A549 (cell line): ENCODE measurements around the gene SBK2. TPM values are rescaled to one million over a fixed set of nuclear protein-coding genes. Genes with fewer than 3 reads are reported as not detected.

Source experiments
- ATAC-seq, 2 experiments: fragments of 200-7000 bp in 1 of 2; fragments of >200 bp in 1 of 2; cut with Nextera tagmentation in 1 of 2; cut with Tn5 transposase in 1 of 2; 3 replicates each; pipeline versions ENCODE4 v1.8.0 to v1.9.1; 2018 to 2020; ENCODE audit warnings: mild to moderate bottlenecking in 1 of 2, moderate library complexity in 1 of 2
- CTCF ChIA-PET: fragments of 300-600 bp; sonication (Branson Sonifier 250); formaldehyde crosslinking; extraction: SDS; loops from one replicate; lab custom pipeline; 2021; ENCODE audit warnings: antibody characterized with exemption, inconsistent platforms; lab: Yijun Ruan, JAX
- POLR2A ChIA-PET: fragments of 350-600 bp; formaldehyde crosslinking; extraction: SDS; loops from one replicate; lab custom pipeline; 2021; ENCODE audit warnings: antibody characterized with exemption, inconsistent platforms; lab: Yijun Ruan, JAX
- DNase-seq, 2 experiments: peaks; one replicate each; pipeline versions ENCODE4 v3.0.0 to v3.0.0-alpha.2; 2011 to 2016; ENCODE audit warnings: low read depth in 1 of 2, low spot score in 1 of 2
- FAIRE-seq: peaks from 2 replicates; lab custom pipeline; 2011; peaks lifted over from hg19 to GRCh38; lab: Jason Lieb, UNC
- H3K27ac ChIP-seq, 2 experiments: fragments of >200 bp; sonication (Bioruptor Twin); formaldehyde crosslinking; 3 replicates each; pipeline ENCODE4 v1.5.1; 2016 to 2017
- H3K4me1 ChIP-seq: fragments of >200 bp; sonication (Bioruptor Twin); formaldehyde crosslinking; 3 replicates; pipeline ENCODE4 v1.6.1; 2016
- H3K4me2 ChIP-seq: fragments of >200 bp; sonication (Bioruptor Twin); formaldehyde crosslinking; 3 replicates; pipeline ENCODE4 v1.6.1; 2016
- H3K4me3 ChIP-seq: fragments of >200 bp; sonication (Bioruptor Twin); formaldehyde crosslinking; 3 replicates; pipeline ENCODE4 v1.5.1; 2016
- H3K9me3 ChIP-seq: fragments of >200 bp; sonication (Bioruptor Twin); formaldehyde crosslinking; 3 replicates; pipeline ENCODE4 v1.6.1; 2016
- BHLHE40 ChIP-seq: IDR thresholded peaks from 2 replicates; pipeline ENCODE4 v1.6.1; 2012; ENCODE audit warnings: low read depth, low read length, inconsistent platforms
- CBX2 ChIP-seq: fragments of 200-600 bp; sonication (generic); IDR thresholded peaks from 2 replicates; pipeline ENCODE4 v1.6.1; 2016; ENCODE audit warnings: low read depth, mild to moderate bottlenecking, borderline replicate concordance
- CHD2 ChIP-seq: fragments of 150-350 bp; IDR thresholded peaks from 2 replicates; pipeline ENCODE4 v1.6.1; 2014; ENCODE audit warnings: low read length; ENCODE audit not compliant: partially characterized antibody
- FOSL2 ChIP-seq, 2 experiments: fragments of 450-650 bp in 1 of 2; fragments of >200 bp in 1 of 2; sonication (Bioruptor Twin) in 1 of 2; formaldehyde crosslinking; IDR thresholded peaks; 2 replicates each; pipeline versions ENCODE4 v1.5.0 to v1.6.1; 2016 to 2020; ENCODE audit warnings: mild to moderate bottlenecking in 1 of 2, moderate library complexity in 1 of 2
- HDAC2 ChIP-seq: fragments of 200-600 bp; sonication (generic); IDR thresholded peaks from 2 replicates; pipeline ENCODE4 v1.6.1; 2016
- HOXA7 ChIP-seq: fragments of 250-450 bp; sonication (Bioruptor Pico); IDR thresholded peaks from 2 replicates; pipeline ENCODE4 v1.5.0; 2020; ENCODE audit warnings: mild to moderate bottlenecking, moderate library complexity
- HOXB13 ChIP-seq: fragments of 250-450 bp; sonication (Bioruptor Pico); IDR thresholded peaks from 2 replicates; pipeline ENCODE4 v1.5.0; 2020; ENCODE audit warnings: low read depth, mild to moderate bottlenecking, moderate library complexity
- HOXB5 ChIP-seq: fragments of 250-450 bp; sonication (Bioruptor Pico); IDR thresholded peaks from 2 replicates; pipeline ENCODE4 v1.5.0; 2020; ENCODE audit warnings: mild to moderate bottlenecking, moderate library complexity
- JUN ChIP-seq, 2 experiments: fragments of >200 bp; sonication (Bioruptor Twin); formaldehyde crosslinking; IDR thresholded peaks; 2 replicates in 1 of 2; 3 replicates in 1 of 2; pipeline ENCODE4 v1.6.1; 2016 to 2017
- JUNB ChIP-seq: fragments of >200 bp; sonication (Bioruptor Twin); formaldehyde crosslinking; IDR thresholded peaks from 2 replicates; pipeline ENCODE4 v1.6.1; 2016
- MAFK ChIP-seq: fragments of 450-650 bp; IDR thresholded peaks from 2 replicates; pipeline ENCODE4 v1.6.1; 2014; ENCODE audit not compliant: partially characterized antibody
- MYC ChIP-seq: IDR thresholded peaks from 2 replicates; pipeline ENCODE4 v1.6.1; 2012; ENCODE audit warnings: mild to moderate bottlenecking, inconsistent platforms, low read length, improper control_type of control experiment, borderline replicate concordance
- NR3C1 ChIP-seq: fragments of >200 bp; sonication (Bioruptor Twin); formaldehyde crosslinking; IDR thresholded peaks from 3 replicates; pipeline ENCODE4 v1.6.1; 2017
- RFX5 ChIP-seq: fragments of 450-650 bp; IDR thresholded peaks from 2 replicates; pipeline ENCODE4 v1.7.1; 2014; ENCODE audit warnings: antibody characterized with exemption, mild to moderate bottlenecking, moderate library complexity
- RNF2 ChIP-seq: fragments of 200-600 bp; sonication (generic); IDR thresholded peaks from 2 replicates; pipeline ENCODE4 v1.6.1; 2016; ENCODE audit warnings: low read depth, mild to moderate bottlenecking, antibody characterized with exemption, moderate library complexity, borderline replicate concordance
- ZSCAN20 ChIP-seq: fragments of 250-450 bp; sonication (Bioruptor Pico); IDR thresholded peaks from 2 replicates; pipeline ENCODE4 v1.8.0; 2022; ENCODE audit warnings: mild to moderate bottlenecking, moderate library complexity
- WGBS: methylation state at CpG from one replicate; pipeline ENCODE4 v1.1.6; 2017; ENCODE audit errors: missing lambda C conversion rate; 5-methylcytosine and 5-hydroxymethylcytosine counted together
- polyA plus RNA-seq, 4 experiments: library from polyadenylated mRNA; depleted of rRNA in 3 of 4; stranded (reverse); fragments of >200 nt; fragmentation: RNase III in 1 of 4; extraction: RNeasy Plus Mini Kit Qiagen cat#74134 plus additional on column Dnase treatment in 1 of 4; gene quantifications; 2 replicates in 3 of 4; 3 replicates in 1 of 4; pipeline ENCODE4 v1.2.3, GENCODE V29; 2011 to 2017
- TF ChIP-seq, protein P1 (sequence below): fragments of 200-600 bp; sonication (generic); IDR thresholded peaks from 2 replicates; pipeline ENCODE4 v1.6.1; 2016; ENCODE audit warnings: antibody characterized with exemption, mild to moderate bottlenecking, moderate library complexity
- TF ChIP-seq, protein P2 (sequence below): fragments of 250-450 bp; sonication (Bioruptor Pico); IDR thresholded peaks from 2 replicates; pipeline ENCODE4 v1.5.0; 2021; ENCODE audit warnings: mild to moderate bottlenecking, moderate library complexity, borderline replicate concordance
- TF ChIP-seq, protein P3 (sequence below): IDR thresholded peaks from 2 replicates; pipeline ENCODE4 v1.6.1; 2012
- TF ChIP-seq, protein P4 (sequence below): fragments of >200 bp; sonication (Bioruptor Twin); formaldehyde crosslinking; IDR thresholded peaks from 2 replicates; pipeline ENCODE4 v1.6.1; 2016
- TF ChIP-seq, protein P5 (sequence below): fragments of 250-450 bp; sonication (Bioruptor Pico); IDR thresholded peaks from 2 replicates; pipeline ENCODE4 v1.5.0; 2020; ENCODE audit warnings: low read depth, mild to moderate bottlenecking, moderate library complexity
- TF ChIP-seq, protein P6 (sequence below): IDR thresholded peaks from 2 replicates; pipeline ENCODE4 v1.6.1; 2012; ENCODE audit warnings: low read depth, borderline replicate concordance

The SBK2 gene
- polyA plus RNA-seq, 2 of the 4 experiments (the other 2 are of a cell fraction), result 0.89 to 1.1 TPM

DNA sequence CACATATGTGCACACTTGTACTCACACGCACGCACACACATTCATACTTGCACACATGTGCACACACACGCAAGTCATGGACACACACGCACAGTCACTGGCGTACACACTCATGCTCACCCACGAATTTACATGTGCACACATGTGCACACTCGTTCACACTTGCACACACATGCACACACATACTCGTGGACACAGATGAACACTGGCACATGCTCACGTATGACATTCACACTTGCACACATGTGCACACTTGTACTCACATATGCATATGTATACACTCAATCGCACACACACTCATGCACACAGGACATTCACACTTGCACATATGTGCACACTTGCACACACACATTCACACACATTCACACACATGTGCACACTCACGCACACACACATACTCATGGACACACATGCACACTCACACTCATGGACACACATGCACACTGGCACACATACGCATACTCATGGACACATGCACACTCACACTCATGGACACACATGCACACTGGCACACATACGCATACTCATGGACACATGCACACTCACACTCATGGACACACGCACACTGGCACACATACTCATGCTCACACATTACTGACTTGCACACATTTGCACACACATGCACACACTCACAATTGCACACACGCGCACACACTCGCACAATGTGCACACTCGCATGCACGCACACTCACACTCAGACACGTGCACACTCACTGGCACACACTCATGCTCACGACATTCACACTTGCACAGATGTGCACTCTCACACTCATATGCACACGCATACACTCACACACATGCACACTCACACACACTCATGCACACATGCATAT, 9.5 kb downstream of the SBK2 start:
- Histone ChIP-seq H3K4me2 (peak overlapping the region; percentile 67), H3K4me1 (peaks cover 48% of the 10 kb centered on the region), H3K9me3 (no peaks in the 10 kb centered on the region), H3K4me3 (no peak overlapping the region), H3K27ac (peak overlapping the region in 1 of 2 experiments; percentile 70; a peak in 3 of 6 replicates)
- POLR2A ChIA-PET, result interaction anchor here (1.6 to 1.7 kb wide), 3 partner anchors 23 to 72 kb away, joined by 5 to 13 read pairs (median 8); partner anchors contain the start of gene FIZ1
- WGBS, result 75% methylated on average over 22 of the region's 22 CpGs
- TF ChIP-seq JUN (IDR thresholded peaks at IDR 0.05) (no peak), HOXB13 (CRISPR knock-in tag) (no peak), ZSCAN20 (no peak), MYC (no peak), CHD2 (no peak), HOXA7 (no peak), HDAC2 (no peak)
- TF ChIP-seq, protein P1, sequence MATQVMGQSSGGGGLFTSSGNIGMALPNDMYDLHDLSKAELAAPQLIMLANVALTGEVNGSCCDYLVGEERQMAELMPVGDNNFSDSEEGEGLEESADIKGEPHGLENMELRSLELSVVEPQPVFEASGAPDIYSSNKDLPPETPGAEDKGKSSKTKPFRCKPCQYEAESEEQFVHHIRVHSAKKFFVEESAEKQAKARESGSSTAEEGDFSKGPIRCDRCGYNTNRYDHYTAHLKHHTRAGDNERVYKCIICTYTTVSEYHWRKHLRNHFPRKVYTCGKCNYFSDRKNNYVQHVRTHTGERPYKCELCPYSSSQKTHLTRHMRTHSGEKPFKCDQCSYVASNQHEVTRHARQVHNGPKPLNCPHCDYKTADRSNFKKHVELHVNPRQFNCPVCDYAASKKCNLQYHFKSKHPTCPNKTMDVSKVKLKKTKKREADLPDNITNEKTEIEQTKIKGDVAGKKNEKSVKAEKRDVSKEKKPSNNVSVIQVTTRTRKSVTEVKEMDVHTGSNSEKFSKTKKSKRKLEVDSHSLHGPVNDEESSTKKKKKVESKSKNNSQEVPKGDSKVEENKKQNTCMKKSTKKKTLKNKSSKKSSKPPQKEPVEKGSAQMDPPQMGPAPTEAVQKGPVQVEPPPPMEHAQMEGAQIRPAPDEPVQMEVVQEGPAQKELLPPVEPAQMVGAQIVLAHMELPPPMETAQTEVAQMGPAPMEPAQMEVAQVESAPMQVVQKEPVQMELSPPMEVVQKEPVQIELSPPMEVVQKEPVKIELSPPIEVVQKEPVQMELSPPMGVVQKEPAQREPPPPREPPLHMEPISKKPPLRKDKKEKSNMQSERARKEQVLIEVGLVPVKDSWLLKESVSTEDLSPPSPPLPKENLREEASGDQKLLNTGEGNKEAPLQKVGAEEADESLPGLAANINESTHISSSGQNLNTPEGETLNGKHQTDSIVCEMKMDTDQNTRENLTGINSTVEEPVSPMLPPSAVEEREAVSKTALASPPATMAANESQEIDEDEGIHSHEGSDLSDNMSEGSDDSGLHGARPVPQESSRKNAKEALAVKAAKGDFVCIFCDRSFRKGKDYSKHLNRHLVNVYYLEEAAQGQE, result no peak
- TF ChIP-seq, protein P2, sequence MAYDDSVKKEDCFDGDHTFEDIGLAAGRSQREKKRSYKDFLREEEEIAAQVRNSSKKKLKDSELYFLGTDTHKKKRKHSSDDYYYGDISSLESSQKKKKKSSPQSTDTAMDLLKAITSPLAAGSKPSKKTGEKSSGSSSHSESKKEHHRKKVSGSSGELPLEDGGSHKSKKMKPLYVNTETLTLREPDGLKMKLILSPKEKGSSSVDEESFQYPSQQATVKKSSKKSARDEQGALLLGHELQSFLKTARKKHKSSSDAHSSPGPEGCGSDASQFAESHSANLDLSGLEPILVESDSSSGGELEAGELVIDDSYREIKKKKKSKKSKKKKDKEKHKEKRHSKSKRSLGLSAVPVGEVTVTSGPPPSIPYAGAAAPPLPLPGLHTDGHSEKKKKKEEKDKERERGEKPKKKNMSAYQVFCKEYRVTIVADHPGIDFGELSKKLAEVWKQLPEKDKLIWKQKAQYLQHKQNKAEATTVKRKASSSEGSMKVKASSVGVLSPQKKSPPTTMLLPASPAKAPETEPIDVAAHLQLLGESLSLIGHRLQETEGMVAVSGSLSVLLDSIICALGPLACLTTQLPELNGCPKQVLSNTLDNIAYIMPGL (CRISPR knock-in tag), result no peak
- TF ChIP-seq, protein P3, sequence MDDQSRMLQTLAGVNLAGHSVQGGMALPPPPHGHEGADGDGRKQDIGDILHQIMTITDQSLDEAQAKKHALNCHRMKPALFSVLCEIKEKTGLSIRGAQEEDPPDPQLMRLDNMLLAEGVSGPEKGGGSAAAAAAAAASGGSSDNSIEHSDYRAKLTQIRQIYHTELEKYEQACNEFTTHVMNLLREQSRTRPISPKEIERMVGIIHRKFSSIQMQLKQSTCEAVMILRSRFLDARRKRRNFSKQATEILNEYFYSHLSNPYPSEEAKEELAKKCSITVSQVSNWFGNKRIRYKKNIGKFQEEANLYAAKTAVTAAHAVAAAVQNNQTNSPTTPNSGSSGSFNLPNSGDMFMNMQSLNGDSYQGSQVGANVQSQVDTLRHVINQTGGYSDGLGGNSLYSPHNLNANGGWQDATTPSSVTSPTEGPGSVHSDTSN, result no peak
- CTCF ChIA-PET, result interaction anchor here (0.6 to 2.9 kb wide), 10 partner anchors 8 to 96 kb away, joined by 3 to 13 read pairs (median 6); partner anchors contain the start of gene ZNF865
- DNase-seq (no peak), ATAC-seq (no peak), FAIRE-seq (peak; percentile 7)

DNA sequence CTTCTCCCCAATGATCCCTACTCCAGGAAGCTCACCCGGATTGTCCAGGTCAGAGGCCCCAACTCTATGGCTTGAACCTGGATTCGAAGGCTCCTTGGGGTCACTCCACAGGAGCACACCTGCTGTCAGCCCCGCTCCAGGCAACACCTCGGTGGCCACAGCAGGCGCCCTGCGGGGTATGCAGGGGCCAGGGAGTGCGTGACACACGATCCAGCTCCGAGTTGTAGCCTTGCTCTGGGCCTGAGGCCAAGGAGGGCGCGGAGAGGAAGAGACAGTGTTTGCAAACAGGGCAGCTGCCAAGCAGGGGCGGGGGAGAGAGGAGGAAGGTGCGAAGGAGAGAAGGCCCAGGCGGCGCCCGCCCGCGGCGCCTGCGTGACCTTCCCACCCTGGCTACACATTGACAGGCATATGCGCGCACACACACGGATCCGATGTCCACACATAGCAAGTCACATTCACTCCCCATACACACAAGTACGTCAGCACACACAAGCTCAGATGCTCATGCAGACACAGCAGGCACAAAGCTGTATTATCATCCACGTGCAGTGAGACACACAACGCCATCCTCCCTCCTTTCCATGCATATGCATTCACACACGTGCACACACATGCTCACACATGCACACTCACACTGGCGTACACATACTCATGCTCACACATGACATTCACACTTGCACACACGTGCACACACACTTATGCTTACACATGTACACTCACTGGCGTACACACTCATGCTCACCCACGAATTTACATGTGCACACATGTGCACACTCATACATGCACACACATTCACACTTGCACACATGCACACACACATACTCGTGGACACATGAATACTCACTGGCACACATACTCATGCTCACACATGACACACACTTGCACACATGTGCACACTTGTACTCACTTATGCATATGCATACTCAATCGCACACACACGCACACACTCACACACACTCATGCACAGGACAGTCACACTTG, 10.4 kb downstream of the SBK2 start:
- ATAC-seq (peak; percentile 79 to 88), DNase-seq (peak; percentile 82 to 95)
- WGBS, result 22% methylated on average over 28 of the region's 35 CpGs
- TF ChIP-seq BHLHE40 (no peak), JUNB (no peak), HDAC2 (0 out of 2 replicates have a peak, but pooled peaks have one; percentile 43), RFX5 (0 out of 2 replicates have a peak, but pooled peaks have one; percentile 40), NR3C1 (no peak), FOSL2 (IDR thresholded peaks at IDR 0.05) (no peak), FOSL2 (CRISPR knock-in tag; IDR thresholded peaks at IDR 0.05) (peak; percentile 70), HOXB5 (CRISPR knock-in tag) (peak; percentile 78; the same call in 1 of the 2 replicates), CBX2 (no peak), RNF2 (no peak), CHD2 (no peak), MYC (no peak), MAFK (no peak), ZSCAN20 (no peak)
- TF ChIP-seq, protein P4, sequence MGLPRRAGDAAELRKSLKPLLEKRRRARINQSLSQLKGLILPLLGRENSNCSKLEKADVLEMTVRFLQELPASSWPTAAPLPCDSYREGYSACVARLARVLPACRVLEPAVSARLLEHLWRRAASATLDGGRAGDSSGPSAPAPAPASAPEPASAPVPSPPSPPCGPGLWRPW, result no peak
- TF ChIP-seq, protein P5, sequence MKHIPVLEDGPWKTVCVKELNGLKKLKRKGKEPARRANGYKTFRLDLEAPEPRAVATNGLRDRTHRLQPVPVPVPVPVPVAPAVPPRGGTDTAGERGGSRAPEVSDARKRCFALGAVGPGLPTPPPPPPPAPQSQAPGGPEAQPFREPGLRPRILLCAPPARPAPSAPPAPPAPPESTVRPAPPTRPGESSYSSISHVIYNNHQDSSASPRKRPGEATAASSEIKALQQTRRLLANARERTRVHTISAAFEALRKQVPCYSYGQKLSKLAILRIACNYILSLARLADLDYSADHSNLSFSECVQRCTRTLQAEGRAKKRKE (CRISPR knock-in tag), result peak; percentile 58; the same call in 1 of the 2 replicates
- TF ChIP-seq, protein P6, sequence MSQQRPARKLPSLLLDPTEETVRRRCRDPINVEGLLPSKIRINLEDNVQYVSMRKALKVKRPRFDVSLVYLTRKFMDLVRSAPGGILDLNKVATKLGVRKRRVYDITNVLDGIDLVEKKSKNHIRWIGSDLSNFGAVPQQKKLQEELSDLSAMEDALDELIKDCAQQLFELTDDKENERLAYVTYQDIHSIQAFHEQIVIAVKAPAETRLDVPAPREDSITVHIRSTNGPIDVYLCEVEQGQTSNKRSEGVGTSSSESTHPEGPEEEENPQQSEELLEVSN, result peak; percentile 99

More for the DNA sequence above, 10.4 kb downstream of the SBK2 start:
- Histone ChIP-seq H3K27ac (peak overlapping the region; percentile 64 to 78), H3K4me1 (peaks cover 48% of the 10 kb centered on the region), H3K4me3 (no peak overlapping the region), H3K4me2 (peak overlapping the region; percentile 67), H3K9me3 (no peaks in the 10 kb centered on the region)
- peak; percentile 78 for FAIRE-seq
- ChIA-PET CTCF (interaction anchor here (0.9 to 2.8 kb wide), 12 partner anchors 9 to 126 kb away, joined by 3 to 13 read pairs (median 5); partner anchors contain the start of gene ZNF865), POLR2A (interaction anchor here (0.5 to 1.7 kb wide), 8 partner anchors 21 to 128 kb away, joined by 3 to 13 read pairs (median 6); partner anchors contain the start of genes FIZ1, ZNF784 and ZNF865)
